WI38 (cell line): ENCODE results near the gene COL4A6.
"Not testable (repeated sequence)": the region's sequence is repeated elsewhere in the genome, so short reads cannot be mapped to it uniquely, and the experiment has no call there.

Experiments used
- H3K4me3 ChIP-seq: 2 replicates; pipeline ENCODE4 v1.5.1; 2011; ENCODE audit warnings: low read depth, mild to moderate bottlenecking, control low read depth, low read length
- CTCF ChIP-seq: IDR thresholded peaks from 2 replicates; pipeline ENCODE4 v1.5.1; 2012; ENCODE audit warnings: low read depth, mild to moderate bottlenecking, control low read depth, low read length

COL4A6 gene

DNA sequence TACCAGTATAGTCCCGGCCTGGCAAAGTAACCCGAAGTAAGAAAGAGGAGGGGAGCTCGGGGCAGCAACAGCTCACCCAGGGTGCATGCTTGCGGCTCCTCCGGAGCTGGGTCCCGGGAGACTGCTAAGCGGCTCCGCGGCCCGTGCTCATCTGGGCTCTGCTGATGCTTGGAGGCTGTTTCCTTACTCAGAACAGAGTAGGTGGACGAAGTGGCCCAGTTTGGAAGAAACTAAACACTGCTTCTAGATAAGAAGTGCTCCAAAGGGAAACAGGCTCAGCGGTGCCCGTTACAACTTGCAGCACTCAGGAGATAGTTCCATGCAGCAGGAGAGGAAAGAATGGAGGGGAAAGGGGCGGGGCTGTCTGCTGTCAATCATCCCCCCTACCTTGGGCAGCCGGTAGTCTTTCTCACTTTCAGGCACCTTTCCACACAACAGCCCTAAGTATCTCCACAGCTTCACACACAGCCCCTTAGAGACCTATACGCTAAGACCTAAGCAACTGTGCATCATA, at the start of gene COL4A6:
TSS of gene COL4A6 (minus strand) at position 313 of the 514 bp plus-strand sequence. CDS start at position 87, 226 bp downstream.
- H3K4me3 ChIP-seq: peak within 1 kb of the TSS; percentile 76

DNA sequence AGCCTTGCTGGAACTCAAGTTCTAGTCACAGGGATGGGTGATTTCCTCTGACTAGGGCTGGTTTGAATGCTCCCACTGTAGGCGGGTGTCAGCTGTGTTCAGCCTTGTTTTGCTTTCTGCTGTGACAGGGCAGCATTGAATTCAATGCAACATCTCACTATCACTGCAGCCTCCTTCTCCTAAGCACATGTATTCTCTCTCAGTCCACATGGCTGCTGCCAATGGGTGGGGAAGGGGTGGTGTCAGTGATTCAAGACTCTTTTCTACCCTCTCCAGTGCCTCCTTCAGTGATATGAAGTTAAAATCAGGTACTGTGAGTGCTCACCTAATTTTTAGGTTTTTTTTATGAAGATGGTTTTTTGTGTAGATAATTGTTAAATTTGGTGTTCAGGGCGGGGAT, 47.7 kb upstream of the COL4A6 start:
- TF ChIP-seq CTCF: no peak
- H3K4me3 ChIP-seq: no peak overlapping the region

More for the DNA sequence above, at the start of gene COL4A6:
- TF ChIP-seq CTCF: no peak

GRCh38 chrX:108484251-108484650, 46.0 kb upstream of the COL4A6 start:
- TF ChIP-seq CTCF: no peak

DNA sequence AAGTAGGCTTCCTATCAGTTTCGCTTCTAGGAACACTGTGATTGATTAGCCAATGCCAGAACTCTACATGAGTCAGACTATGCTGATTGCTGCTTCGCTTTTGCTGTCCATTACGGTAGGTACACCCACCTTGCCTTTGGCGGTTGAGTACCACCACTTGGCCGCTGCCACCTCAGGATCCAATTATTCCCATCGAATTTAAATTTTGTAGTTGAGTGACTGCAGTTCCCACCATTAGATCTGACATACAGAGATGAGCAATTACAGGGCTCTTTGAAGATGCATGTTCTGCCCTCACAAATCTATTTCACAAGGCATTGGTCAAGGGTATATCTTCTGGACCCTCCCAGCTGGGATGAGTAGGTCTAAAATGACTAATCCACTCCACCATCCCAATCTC, 43.3 kb upstream of the COL4A6 start:
- not testable (repeated sequence) for H3K4me3 ChIP-seq

More at GRCh38 chrX:108484251-108484650, 46.0 kb upstream of the COL4A6 start:
- H3K4me3 ChIP-seq: no peak overlapping the region

DNA sequence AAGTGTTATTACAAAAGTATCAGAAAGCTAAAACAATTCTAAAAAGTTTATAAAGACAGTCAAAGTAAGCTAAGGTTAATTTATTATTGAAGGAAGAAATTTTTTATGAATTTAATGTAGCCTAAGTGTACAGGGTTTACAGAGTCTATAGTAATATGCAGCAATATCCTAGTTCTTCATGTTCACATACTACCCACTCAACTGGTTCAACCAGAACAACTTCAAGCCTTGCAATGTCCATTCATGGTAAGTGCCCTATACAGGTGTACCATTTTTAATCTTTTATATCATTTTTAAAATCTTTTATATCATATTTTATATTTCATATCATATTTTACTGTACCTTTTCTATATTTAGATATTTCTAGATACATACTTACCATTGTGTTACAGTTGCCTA, 35.8 kb upstream of the COL4A6 start:
- TF ChIP-seq CTCF: no peak
- H3K4me3 ChIP-seq: no peak overlapping the region

GRCh38 chrX:108468486-108468885, 30.3 kb upstream of the COL4A6 start:
- no peak for TF ChIP-seq CTCF
- H3K4me3 ChIP-seq: no peak overlapping the region

- TF ChIP-seq CTCF: no peak
- H3K4me3 ChIP-seq: no peak overlapping the region
Observed at GRCh38 chrX:108464604-108465003, 26.4 kb upstream of the COL4A6 start.

GRCh38 chrX:108456971-108457477, 18.8 kb upstream of the COL4A6 start:
- no peak for TF ChIP-seq CTCF
- H3K4me3 ChIP-seq: no peak overlapping the region
